ENCODE results near the gene JAK3.

- TF ChIP-seq, protein P1, sequence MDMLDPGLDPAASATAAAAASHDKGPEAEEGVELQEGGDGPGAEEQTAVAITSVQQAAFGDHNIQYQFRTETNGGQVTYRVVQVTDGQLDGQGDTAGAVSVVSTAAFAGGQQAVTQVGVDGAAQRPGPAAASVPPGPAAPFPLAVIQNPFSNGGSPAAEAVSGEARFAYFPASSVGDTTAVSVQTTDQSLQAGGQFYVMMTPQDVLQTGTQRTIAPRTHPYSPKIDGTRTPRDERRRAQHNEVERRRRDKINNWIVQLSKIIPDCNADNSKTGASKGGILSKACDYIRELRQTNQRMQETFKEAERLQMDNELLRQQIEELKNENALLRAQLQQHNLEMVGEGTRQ (IDR thresholded peaks at IDR 0.05; ENCODE audit: low read depth, low read length): no peak
- TF ChIP-seq, protein P1 (CRISPR knock-in tag; IDR thresholded peaks at IDR 0.05; ENCODE audit: borderline replicate concordance): no peak
- TF ChIP-seq EHMT2 (IDR thresholded peaks at IDR 0.05; ENCODE audit: borderline replicate concordance, low read depth, low read length): no peak
- no peak for TF ChIP-seq NFE2L2 (IDR thresholded peaks at IDR 0.05; ENCODE audit: low read length)
Observed at GRCh38 chr19:17869114-17869608, 21.4 kb upstream of the JAK3 start.
